Neural cell (in vitro differentiated cells): ENCODE results near the gene C12orf42.

Source experiments
- EP300 ChIP-seq: fragments of 450-650 bp; conservative IDR thresholded peaks from 2 replicates; pipeline ENCODE4 v1.6.1; 2014; ENCODE audit warnings: antibody characterized with exemption, mild to moderate bottlenecking, moderate library complexity; ENCODE audit not compliant: poor library complexity, severe bottlenecking
- EZH2 ChIP-seq: fragments of 200-600, 300-800 bp; shearing (Covaris generic), sonication (generic); IDR thresholded peaks from 2 replicates; pipeline ENCODE4 v1.6.1; 2014; ENCODE audit warnings: antibody characterized with exemption, low read length, borderline replicate concordance, mild to moderate bottlenecking; ENCODE audit not compliant: insufficient read depth, poor library complexity, severe bottlenecking
- MXI1 ChIP-seq: fragments of 450-650 bp; conservative IDR thresholded peaks from 2 replicates; pipeline ENCODE4 v1.6.1; 2014; ENCODE audit warnings: antibody characterized with exemption, mild to moderate bottlenecking; ENCODE audit not compliant: poor library complexity, severe bottlenecking
- POLR2AphosphoS5 ChIP-seq: IDR thresholded peaks from 2 replicates; pipeline ENCODE4 v1.6.1; 2012
- SMC3 ChIP-seq: fragments of 450-650 bp; conservative IDR thresholded peaks from 2 replicates; pipeline ENCODE4 v1.6.1; 2014; ENCODE audit warnings: antibody characterized with exemption, mild to moderate bottlenecking, moderate library complexity; ENCODE audit not compliant: poor library complexity
- TAF1 ChIP-seq: IDR thresholded peaks from 2 replicates; pipeline ENCODE4 v1.6.1; 2012; ENCODE audit warnings: low read depth
- TF ChIP-seq, protein P1 (sequence below): fragments of 450-650 bp; IDR thresholded peaks from 2 replicates; pipeline ENCODE4 v1.5.1; 2014; ENCODE audit warnings: antibody characterized with exemption, mild to moderate bottlenecking, moderate library complexity; ENCODE audit not compliant: poor library complexity, severe bottlenecking

DNA sequence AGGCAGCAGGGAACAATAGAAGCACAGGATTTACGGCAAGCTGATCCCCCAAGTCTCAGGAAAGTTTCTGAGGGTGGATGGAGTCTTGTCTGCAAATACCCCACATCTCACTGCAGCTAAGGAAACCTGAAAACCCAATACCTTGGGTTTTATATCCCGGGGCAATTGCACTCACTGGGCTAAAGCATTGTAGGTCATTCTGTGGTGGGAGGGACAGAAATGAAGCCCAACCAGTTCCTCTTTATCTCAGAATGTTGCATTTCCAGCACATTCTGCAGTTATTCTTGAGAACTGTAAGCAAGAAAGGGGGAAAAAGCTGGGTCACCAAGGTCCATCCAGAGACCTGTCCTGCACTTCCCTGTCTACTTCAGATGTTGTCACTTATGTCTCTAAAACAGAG is 39.8 kb downstream of the C12orf42 start:
- TF ChIP-seq, protein P1, sequence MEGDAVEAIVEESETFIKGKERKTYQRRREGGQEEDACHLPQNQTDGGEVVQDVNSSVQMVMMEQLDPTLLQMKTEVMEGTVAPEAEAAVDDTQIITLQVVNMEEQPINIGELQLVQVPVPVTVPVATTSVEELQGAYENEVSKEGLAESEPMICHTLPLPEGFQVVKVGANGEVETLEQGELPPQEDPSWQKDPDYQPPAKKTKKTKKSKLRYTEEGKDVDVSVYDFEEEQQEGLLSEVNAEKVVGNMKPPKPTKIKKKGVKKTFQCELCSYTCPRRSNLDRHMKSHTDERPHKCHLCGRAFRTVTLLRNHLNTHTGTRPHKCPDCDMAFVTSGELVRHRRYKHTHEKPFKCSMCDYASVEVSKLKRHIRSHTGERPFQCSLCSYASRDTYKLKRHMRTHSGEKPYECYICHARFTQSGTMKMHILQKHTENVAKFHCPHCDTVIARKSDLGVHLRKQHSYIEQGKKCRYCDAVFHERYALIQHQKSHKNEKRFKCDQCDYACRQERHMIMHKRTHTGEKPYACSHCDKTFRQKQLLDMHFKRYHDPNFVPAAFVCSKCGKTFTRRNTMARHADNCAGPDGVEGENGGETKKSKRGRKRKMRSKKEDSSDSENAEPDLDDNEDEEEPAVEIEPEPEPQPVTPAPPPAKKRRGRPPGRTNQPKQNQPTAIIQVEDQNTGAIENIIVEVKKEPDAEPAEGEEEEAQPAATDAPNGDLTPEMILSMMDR, result no peak
- TF ChIP-seq EZH2, result no peak
- TF ChIP-seq SMC3, result no peak
- TF ChIP-seq EP300, result no peak
- no peak for TF ChIP-seq MXI1
- TF ChIP-seq POLR2AphosphoS5, result no peak
- TF ChIP-seq TAF1, result no peak
